Calu3 (cell line): ENCODE measurements around the gene ITGB2. TPM values are rescaled to one million over a fixed set of nuclear protein-coding genes. Genes with fewer than 3 reads are reported as not detected.

Experiments
- BruUV-seq: library from RNA; stranded (reverse); fragments of 400-500 nt; replicated peaks from 2 replicates; lab custom pipeline; 2021; lab: Mats Ljungman, UMichigan
- CTCF ChIA-PET: fragments of 300-600 bp; sonication (Branson Sonifier 250); formaldehyde crosslinking; loops from one replicate; lab custom pipeline; 2022; ENCODE audit warnings: antibody characterized with exemption; lab: Charles Lee
- DNase-seq: peaks from one replicate; pipeline ENCODE4 v3.0.0; 2022
- H3K27ac Mint-ChIP-seq: one replicate; pipeline ENCODE4 v1.8.0; 2022; ENCODE audit warnings: mixed read lengths; ENCODE audit not compliant: unreplicated experiment
- H3K27me3 Mint-ChIP-seq: one replicate; pipeline ENCODE4 v1.8.0; 2022; ENCODE audit warnings: mixed read lengths; ENCODE audit not compliant: unreplicated experiment
- H3K36me3 Mint-ChIP-seq: one replicate; pipeline ENCODE4 v1.8.0; 2022; ENCODE audit warnings: mild to moderate bottlenecking, moderate library complexity, mixed read lengths; ENCODE audit not compliant: insufficient read depth, unreplicated experiment
- H3K4me1 Mint-ChIP-seq: one replicate; pipeline ENCODE4 v1.8.0; 2022; ENCODE audit warnings: mild to moderate bottlenecking, low read depth, mixed read lengths; ENCODE audit not compliant: unreplicated experiment
- H3K4me3 Mint-ChIP-seq: one replicate; pipeline ENCODE4 v1.8.0; 2022; ENCODE audit warnings: mild to moderate bottlenecking, low read depth, moderate library complexity, mixed read lengths; ENCODE audit not compliant: unreplicated experiment
- H3K9me3 Mint-ChIP-seq: one replicate; pipeline ENCODE4 v1.8.0; 2022; ENCODE audit warnings: low read depth, mixed read lengths; ENCODE audit not compliant: unreplicated experiment
- CTCF ChIP-seq: fragments of 200-600 bp; IDR thresholded peaks from one replicate; pipeline ENCODE4 v1.8.0; 2022; ENCODE audit warnings: antibody characterized with exemption; ENCODE audit not compliant: unreplicated experiment
- intact Hi-C: fragments of 100-400 bp; cut with micrococcal nuclease; formaldehyde crosslinking; loops from one replicate; pipeline ENCODE4 v1.10.0; 2022; ENCODE audit not compliant: unreplicated experiment
- total RNA-seq: library from RNA; stranded (reverse); gene quantifications from 2 replicates; pipeline ENCODE4 v1.2.3, GENCODE V29; 2022

Gene ITGB2
- total RNA-seq, 1 experiment from 2014 or later = 0.42 TPM

- CTCF ChIA-PET = interaction anchor here (0.6 kb wide), 1 partner anchor 57 kb away, joined by 4 read pairs; no protein-coding TSS in a partner anchor
- intact Hi-C loops = no loop called here
- H3K27ac Mint-ChIP-seq = no peak overlapping the region
- H3K4me3 Mint-ChIP-seq = no peak overlapping the region
- no TSS peak for BruUV-seq
- no peak for TF ChIP-seq CTCF
- H3K4me1 Mint-ChIP-seq = no peaks in the 10 kb centered on the region
- no peak for DNase-seq
- peaks cover 42% of the 10 kb centered on the region for H3K27me3 Mint-ChIP-seq
- H3K36me3 Mint-ChIP-seq = peaks cover 5% of the 10 kb centered on the region
- no peaks in the 10 kb centered on the region for H3K9me3 Mint-ChIP-seq
These were observed 19.2 kb downstream of the ITGB2 start for GRCh38 chr21:44901391-44902074.

- BruUV-seq = no TSS peak
- CTCF ChIA-PET = interaction anchor here (0.6 kb wide), 1 partner anchor 56 kb away, joined by 4 read pairs; no protein-coding TSS in a partner anchor
- TF ChIP-seq CTCF = no peak
- peaks cover 33% of the 10 kb centered on the region for H3K27me3 Mint-ChIP-seq
- peaks cover 5% of the 10 kb centered on the region for H3K36me3 Mint-ChIP-seq
- no peak overlapping the region for H3K4me3 Mint-ChIP-seq
- intact Hi-C loops = no loop called here
- H3K4me1 Mint-ChIP-seq = no peaks in the 10 kb centered on the region
- DNase-seq = no peak
- H3K27ac Mint-ChIP-seq = no peak overlapping the region
- no peaks in the 10 kb centered on the region for H3K9me3 Mint-ChIP-seq
These were observed 20.0 kb downstream of the ITGB2 start for GRCh38 chr21:44900559-44901251.

- H3K9me3 Mint-ChIP-seq = no peaks in the 10 kb centered on the region
These were observed 20.7 kb downstream of the ITGB2 start for GRCh38 chr21:44899768-44900558.

More at GRCh38 chr21:44899768-44900558, 20.7 kb downstream of the ITGB2 start:
- peaks cover 5% of the 10 kb centered on the region for H3K36me3 Mint-ChIP-seq
- TF ChIP-seq CTCF = no peak
- CTCF ChIA-PET = no interaction called here
- H3K4me3 Mint-ChIP-seq = no peak overlapping the region
- H3K4me1 Mint-ChIP-seq = no peaks in the 10 kb centered on the region
- intact Hi-C loops = no loop called here
- DNase-seq = no peak
- H3K27ac Mint-ChIP-seq = no peak overlapping the region
- no TSS peak for BruUV-seq
- H3K27me3 Mint-ChIP-seq = peaks cover 27% of the 10 kb centered on the region
